ENCODE results near the gene ZKSCAN1.
"Not testable (repeated sequence)": the region's sequence is repeated elsewhere in the genome, so short reads cannot be mapped to it uniquely, and the experiment has no call there.

ZKSCAN1 gene
- long read RNA-seq, full-length matches to known transcripts = 167 of 215 reads
- long read RNA-seq, partial matches to known transcripts = 2 of 215 reads
- long read RNA-seq, other reads (novel, unspliced or antisense) = 46 of 215 reads

DNA sequence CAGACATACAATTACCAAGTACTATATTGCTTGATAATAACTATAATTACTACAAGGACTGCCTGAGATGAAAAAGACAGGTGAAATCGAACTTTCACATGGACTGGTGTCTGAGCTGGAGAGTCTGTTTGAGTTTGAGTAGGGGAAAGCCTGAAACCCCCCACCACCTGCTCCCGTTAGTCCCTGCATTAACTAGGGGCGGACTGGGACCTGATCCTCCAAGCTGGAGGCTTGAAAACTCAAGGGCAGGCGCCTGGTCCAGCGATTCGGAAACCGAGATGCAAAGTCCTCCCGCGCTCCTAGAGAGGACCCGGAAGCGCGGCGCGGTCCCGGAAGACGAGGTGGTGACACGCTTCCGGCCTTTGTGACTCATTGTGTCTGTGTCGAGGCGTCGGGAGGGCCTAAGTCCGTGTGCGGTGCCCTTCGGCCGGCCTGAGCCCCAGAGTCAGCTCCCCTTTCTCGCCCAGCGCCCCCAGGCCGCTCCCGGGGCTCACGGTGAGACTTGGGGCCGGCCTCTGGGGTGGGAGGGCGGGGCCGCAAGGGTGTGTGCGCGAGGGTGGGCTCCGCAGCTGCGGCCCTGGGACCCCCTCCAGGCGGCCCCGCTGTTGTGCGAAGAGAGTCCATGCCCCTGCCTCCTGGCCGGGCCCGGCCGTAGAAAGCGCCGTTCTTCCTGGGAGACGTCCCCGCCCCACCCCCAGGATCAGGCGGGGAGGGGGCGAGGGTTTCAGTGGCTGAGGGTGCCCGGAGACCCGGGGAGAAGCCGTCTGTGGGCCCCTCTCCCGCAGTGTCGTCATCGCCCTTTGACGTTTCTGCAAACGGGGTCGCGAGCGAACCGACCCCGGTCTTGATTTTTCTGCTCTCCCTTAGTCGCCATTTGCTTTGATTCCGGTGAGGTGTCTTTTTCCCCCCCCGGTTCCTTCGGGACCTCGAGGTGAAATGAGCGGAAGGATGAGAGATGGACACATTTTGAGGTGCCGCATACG is at the start of gene ZKSCAN1:
Gene ZKSCAN1, plus strand, starts transcription at position 365 of the 983 bp plus-strand sequence. CDS start 7,911 bp downstream, outside the sequence.
- peak; percentile 87 to 93 for DNase-seq (ENCODE audit: low read depth in 1 of 2, low spot score in 1 of 2)
- Histone ChIP-seq H3K27me3 (ENCODE audit: insufficient read depth, poor library complexity, severe bottlenecking) (no peaks in the 10 kb centered on the region), H3K27ac (replicated peaks) (peak within 1 kb of the TSS; percentile 83), H3K4me3 (replicated peaks; ENCODE audit: insufficient read depth, low read length) (peak within 1 kb of the TSS; percentile 97)
- TF ChIP-seq, protein P1, sequence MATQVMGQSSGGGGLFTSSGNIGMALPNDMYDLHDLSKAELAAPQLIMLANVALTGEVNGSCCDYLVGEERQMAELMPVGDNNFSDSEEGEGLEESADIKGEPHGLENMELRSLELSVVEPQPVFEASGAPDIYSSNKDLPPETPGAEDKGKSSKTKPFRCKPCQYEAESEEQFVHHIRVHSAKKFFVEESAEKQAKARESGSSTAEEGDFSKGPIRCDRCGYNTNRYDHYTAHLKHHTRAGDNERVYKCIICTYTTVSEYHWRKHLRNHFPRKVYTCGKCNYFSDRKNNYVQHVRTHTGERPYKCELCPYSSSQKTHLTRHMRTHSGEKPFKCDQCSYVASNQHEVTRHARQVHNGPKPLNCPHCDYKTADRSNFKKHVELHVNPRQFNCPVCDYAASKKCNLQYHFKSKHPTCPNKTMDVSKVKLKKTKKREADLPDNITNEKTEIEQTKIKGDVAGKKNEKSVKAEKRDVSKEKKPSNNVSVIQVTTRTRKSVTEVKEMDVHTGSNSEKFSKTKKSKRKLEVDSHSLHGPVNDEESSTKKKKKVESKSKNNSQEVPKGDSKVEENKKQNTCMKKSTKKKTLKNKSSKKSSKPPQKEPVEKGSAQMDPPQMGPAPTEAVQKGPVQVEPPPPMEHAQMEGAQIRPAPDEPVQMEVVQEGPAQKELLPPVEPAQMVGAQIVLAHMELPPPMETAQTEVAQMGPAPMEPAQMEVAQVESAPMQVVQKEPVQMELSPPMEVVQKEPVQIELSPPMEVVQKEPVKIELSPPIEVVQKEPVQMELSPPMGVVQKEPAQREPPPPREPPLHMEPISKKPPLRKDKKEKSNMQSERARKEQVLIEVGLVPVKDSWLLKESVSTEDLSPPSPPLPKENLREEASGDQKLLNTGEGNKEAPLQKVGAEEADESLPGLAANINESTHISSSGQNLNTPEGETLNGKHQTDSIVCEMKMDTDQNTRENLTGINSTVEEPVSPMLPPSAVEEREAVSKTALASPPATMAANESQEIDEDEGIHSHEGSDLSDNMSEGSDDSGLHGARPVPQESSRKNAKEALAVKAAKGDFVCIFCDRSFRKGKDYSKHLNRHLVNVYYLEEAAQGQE (IDR thresholded peaks at IDR 0.05; ENCODE audit: insufficient replicate concordance, low read depth) = peak; percentile 71
- TF ChIP-seq GABPA (IDR thresholded peaks at IDR 0.05; ENCODE audit: low read depth) (peak; percentile 96), SPI1 (IDR thresholded peaks at IDR 0.05; ENCODE audit: borderline replicate concordance, low read depth) (no peak), POLR2AphosphoS5 (IDR thresholded peaks at IDR 0.05; ENCODE audit: low read depth) (peak; percentile 93)

DNA sequence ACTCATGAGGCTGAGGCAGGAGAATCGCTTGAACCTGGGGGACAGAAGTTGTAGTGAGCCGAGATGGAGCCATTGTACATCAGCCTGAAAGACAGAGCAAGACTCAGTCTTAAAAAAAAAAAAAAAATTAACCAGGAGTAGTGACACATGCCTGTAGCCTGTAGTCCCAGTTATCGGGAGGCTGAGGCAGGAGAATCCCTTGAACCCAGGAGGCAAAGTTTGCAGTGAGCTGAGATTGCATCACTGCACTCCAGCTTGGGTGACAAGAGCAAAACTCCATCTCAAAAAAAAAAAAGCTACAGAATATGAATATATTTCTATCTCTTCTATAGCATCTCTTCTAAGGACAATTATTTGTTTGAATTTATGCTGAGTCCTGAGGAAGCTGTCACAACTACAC is 46.1 kb upstream of the ZKSCAN1 start:
- no peak for TF ChIP-seq SPI1 (IDR thresholded peaks at IDR 0.05; ENCODE audit: borderline replicate concordance, low read depth)
- TF ChIP-seq, protein P1 (IDR thresholded peaks at IDR 0.05; ENCODE audit: insufficient replicate concordance, low read depth) = no peak
- no peak for TF ChIP-seq CTCF (IDR thresholded peaks at IDR 0.05; ENCODE audit: insufficient read depth, low read length)
- TF ChIP-seq GABPA (IDR thresholded peaks at IDR 0.05; ENCODE audit: low read depth) = no peak
- TF ChIP-seq POLR2AphosphoS5 (IDR thresholded peaks at IDR 0.05; ENCODE audit: low read depth) = no peak
- H3K27ac ChIP-seq (replicated peaks) = no peak overlapping the region
- no peaks in the 10 kb centered on the region for H3K27me3 ChIP-seq (ENCODE audit: insufficient read depth, poor library complexity, severe bottlenecking)
- DNase-seq (ENCODE audit: low read depth in 1 of 2, low spot score in 1 of 2) = no peak
- no peak overlapping the region for H3K4me3 ChIP-seq (replicated peaks; ENCODE audit: insufficient read depth, low read length)

DNA sequence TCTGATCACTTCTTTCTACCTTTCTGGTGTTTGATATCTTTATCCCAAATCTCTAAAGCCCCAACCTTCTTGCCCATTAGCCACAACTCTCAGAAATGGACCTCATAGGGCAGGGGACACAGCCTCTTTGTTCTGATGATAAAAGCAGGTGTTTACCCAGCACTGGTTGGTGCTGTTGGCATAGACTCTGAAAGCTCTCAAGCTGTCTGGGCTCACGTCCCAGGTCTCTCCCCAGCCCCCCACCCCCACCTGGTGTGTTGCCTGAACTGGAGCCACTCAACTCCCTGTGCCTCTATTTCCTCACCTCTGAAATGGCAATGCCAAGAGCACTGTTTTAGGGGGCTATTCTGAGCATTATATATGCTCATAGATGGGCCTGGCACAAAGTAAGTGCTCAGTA is 45.6 kb upstream of the ZKSCAN1 start:
- not testable (repeated sequence) for H3K4me3 ChIP-seq (replicated peaks; ENCODE audit: insufficient read depth, low read length); H3K27me3 ChIP-seq (ENCODE audit: insufficient read depth, poor library complexity, severe bottlenecking); DNase-seq (ENCODE audit: low read depth in 1 of 2, low spot score in 1 of 2); H3K27ac ChIP-seq (replicated peaks)

- H3K27me3 ChIP-seq (ENCODE audit: insufficient read depth, poor library complexity, severe bottlenecking) = no peaks in the 10 kb centered on the region
- H3K4me3 ChIP-seq (replicated peaks; ENCODE audit: insufficient read depth, low read length) = no peak overlapping the region
- H3K27ac ChIP-seq (replicated peaks) = no peak overlapping the region
- no peak for TF ChIP-seq CTCF (IDR thresholded peaks at IDR 0.05; ENCODE audit: insufficient read depth, low read length)
- TF ChIP-seq POLR2AphosphoS5 (IDR thresholded peaks at IDR 0.05; ENCODE audit: low read depth) = no peak
- TF ChIP-seq, protein P1 (IDR thresholded peaks at IDR 0.05; ENCODE audit: insufficient replicate concordance, low read depth) = no peak
- TF ChIP-seq GABPA (IDR thresholded peaks at IDR 0.05; ENCODE audit: low read depth) = no peak
- no peak for TF ChIP-seq SPI1 (IDR thresholded peaks at IDR 0.05; ENCODE audit: borderline replicate concordance, low read depth)
- no peak for DNase-seq (ENCODE audit: low read depth in 1 of 2, low spot score in 1 of 2)
Observed at GRCh38 chr7:99971242-99971641, 44.2 kb upstream of the ZKSCAN1 start.

GRCh38 chr7:99973817-99974216 is 41.6 kb upstream of the ZKSCAN1 start:
- not testable (repeated sequence) for H3K4me3 ChIP-seq (replicated peaks; ENCODE audit: insufficient read depth, low read length); DNase-seq (ENCODE audit: low read depth in 1 of 2, low spot score in 1 of 2); H3K27ac ChIP-seq (replicated peaks); H3K27me3 ChIP-seq (ENCODE audit: insufficient read depth, poor library complexity, severe bottlenecking)
